Measurements from ENCODE around the gene IQCE. TPM values are rescaled to one million over a fixed set of nuclear protein-coding genes. Genes with fewer than 3 reads are reported as not detected.

IQCE gene
- total RNA-seq: 9.9 TPM
- long read RNA-seq, full-length matches to known transcripts: 7 of 17 reads
- long read RNA-seq, partial matches to known transcripts: 4 of 17 reads
- long read RNA-seq, other reads (novel, unspliced or antisense): 6 of 17 reads

GRCh38 chr7:2558629-2559282, at the start of gene IQCE:
TSS of gene IQCE (plus strand) at chr7:2558979. CDS start at chr7:2559182, 203 bp downstream.
- intact Hi-C loops (cut with DNase I): no loop called here
- ATAC-seq (ENCODE audit: poor library complexity) (peak; percentile 79), DNase-seq (peak; percentile 96)

- no peak for DNase-seq
- ATAC-seq (ENCODE audit: poor library complexity): no peak
- intact Hi-C loops (cut with DNase I): no loop called here
These were observed 49.4 kb upstream of the IQCE start for GRCh38 chr7:2509298-2509906.

- no peak for DNase-seq
These were observed 48.5 kb upstream of the IQCE start for GRCh38 chr7:2510130-2510776.

GRCh38 chr7:2510909-2511768, 47.6 kb upstream of the IQCE start:
- ATAC-seq (ENCODE audit: poor library complexity): peak; percentile 38

More at GRCh38 chr7:2510130-2510776, 48.5 kb upstream of the IQCE start:
- no peak for ATAC-seq (ENCODE audit: poor library complexity)
- intact Hi-C loops (cut with DNase I): no loop called here

GRCh38 chr7:2511769-2512168, 47.0 kb upstream of the IQCE start:
- peak; percentile 7 for ATAC-seq (ENCODE audit: poor library complexity)
- DNase-seq: no peak
- intact Hi-C loops (cut with DNase I): no loop called here

More at GRCh38 chr7:2510909-2511768, 47.6 kb upstream of the IQCE start:
- intact Hi-C loops (cut with DNase I): no loop called here
- DNase-seq: peak; percentile 73

- DNase-seq (no peak), ATAC-seq (ENCODE audit: poor library complexity) (peak; percentile 38)
- intact Hi-C loops (cut with DNase I): no loop called here
These were observed 46.6 kb upstream of the IQCE start for GRCh38 chr7:2512179-2512661.

GRCh38 chr7:2512713-2513112, 46.1 kb upstream of the IQCE start:
- intact Hi-C loops (cut with DNase I): no loop called here
- ATAC-seq (ENCODE audit: poor library complexity) (no peak), DNase-seq (no peak)

GRCh38 chr7:2513702-2514101, 45.1 kb upstream of the IQCE start:
- intact Hi-C loops (cut with DNase I): no loop called here
- DNase-seq (no peak), ATAC-seq (ENCODE audit: poor library complexity) (no peak)

GRCh38 chr7:2514473-2515423, 44.0 kb upstream of the IQCE start:
- intact Hi-C loops (cut with DNase I): no loop called here
- no peak for DNase-seq
- no peak for ATAC-seq (ENCODE audit: poor library complexity)

GRCh38 chr7:2515424-2516193, 43.2 kb upstream of the IQCE start:
- intact Hi-C loops (cut with DNase I): no loop called here
- ATAC-seq (ENCODE audit: poor library complexity): no peak
- DNase-seq: no peak

GRCh38 chr7:2516194-2516555, 42.6 kb upstream of the IQCE start:
- DNase-seq: no peak
- no peak for ATAC-seq (ENCODE audit: poor library complexity)
- intact Hi-C loops (cut with DNase I): no loop called here

- intact Hi-C loops (cut with DNase I): no loop called here
- no peak for ATAC-seq (ENCODE audit: poor library complexity)
These were observed 41.8 kb upstream of the IQCE start for GRCh38 chr7:2517026-2517425.

GRCh38 chr7:2517678-2518507, 40.9 kb upstream of the IQCE start:
- intact Hi-C loops (cut with DNase I): no loop called here
- ATAC-seq (ENCODE audit: poor library complexity) (no peak), DNase-seq (no peak)

More at GRCh38 chr7:2517026-2517425, 41.8 kb upstream of the IQCE start:
- no peak for DNase-seq

GRCh38 chr7:2518737-2519118, 40.1 kb upstream of the IQCE start:
- intact Hi-C loops (cut with DNase I): no loop called here
- DNase-seq (no peak), ATAC-seq (ENCODE audit: poor library complexity) (no peak)

- ATAC-seq (ENCODE audit: poor library complexity): peak; percentile 91
- DNase-seq: peak; percentile 93
- intact Hi-C loops (cut with DNase I): no loop called here
These were observed 39.5 kb upstream of the IQCE start, which contains the start of gene LFNG for GRCh38 chr7:2519119-2519930. TSS of gene LFNG (plus strand) at chr7:2519774. CDS start at chr7:2519862, 88 bp downstream.

Data from Right ventricle myocardium superior (tissue), 1 donor.